Activated T-helper 9 cell treated with anti-CD3 and anti-CD28 coated beads, Interleukin-2, amount 50 U/mL, for 16 hours (primary cell): ENCODE results near the gene NT5C.
A peak's percentile ranks its signal among the peaks of the same experiment; 100 is the strongest.

Experiments
- DNase-seq: peaks from one replicate; pipeline ENCODE4 v3.0.0-alpha.2; 2020; ENCODE audit warnings: low read depth

The NT5C gene

GRCh38 chr17:75115555-75115954, 16.0 kb downstream of the NT5C start:
- no peak for DNase-seq

- DNase-seq: no peak
These were observed 16.8 kb downstream of the NT5C start for GRCh38 chr17:75114552-75115314.

GRCh38 chr17:75113798-75114551, 17.6 kb downstream of the NT5C start:
- peak; percentile 78 for DNase-seq

GRCh38 chr17:75111777-75112335, 19.7 kb downstream of the NT5C start:
- no peak for DNase-seq

- no peak for DNase-seq
These were observed 21.2 kb downstream of the NT5C start for GRCh38 chr17:75110234-75110937.

- DNase-seq: peak; percentile 87
These were observed 21.9 kb downstream of the NT5C start, which contains the start of gene ARMC7 for GRCh38 chr17:75109407-75110233. Gene ARMC7 (plus strand): TSS chr17:75109969. CDS start chr17:75110289, 320 bp downstream.

- no peak for DNase-seq
These were observed 22.5 kb downstream of the NT5C start for GRCh38 chr17:75109046-75109406.

GRCh38 chr17:75108193-75108592, 23.3 kb downstream of the NT5C start:
- DNase-seq: no peak

- no peak for DNase-seq
These were observed 26.1 kb downstream of the NT5C start for GRCh38 chr17:75105126-75106080.

- no peak for DNase-seq
These were observed 27.7 kb downstream of the NT5C start for GRCh38 chr17:75103601-75104554.

GRCh38 chr17:75102385-75102821, 29.1 kb downstream of the NT5C start:
- no peak for DNase-seq

- no peak for DNase-seq
These were observed 31.5 kb downstream of the NT5C start for GRCh38 chr17:75099881-75100595.

- DNase-seq: no peak
These were observed 32.7 kb downstream of the NT5C start for GRCh38 chr17:75098861-75099260.

GRCh38 chr17:75097865-75098264, 33.7 kb downstream of the NT5C start:
- DNase-seq: no peak

GRCh38 chr17:75096082-75096625, 35.4 kb downstream of the NT5C start:
- DNase-seq: no peak

- no peak for DNase-seq
These were observed 36.6 kb downstream of the NT5C start for GRCh38 chr17:75094871-75095399.

- no peak for DNase-seq
These were observed 37.9 kb downstream of the NT5C start for GRCh38 chr17:75093548-75094158.
